H9 (cell line): ENCODE results near the gene SH3BGRL3. TPM values are rescaled to one million over a fixed set of nuclear protein-coding genes. Genes with fewer than 3 reads are reported as not detected.

ENCODE experiments used
- DNase-seq: peaks from one replicate; pipeline ENCODE4 v3.0.0-alpha.2; 2017
- H2AFZ ChIP-seq: one replicate; pipeline ENCODE4 v1.6.1; 2013; ENCODE audit warnings: mild to moderate bottlenecking, low read length, control low read depth, moderate library complexity
- H2AK5ac ChIP-seq: 2 replicates; pipeline ENCODE4 v1.6.1; 2013; ENCODE audit warnings: low read length, control low read depth, mixed read lengths; ENCODE audit not compliant: insufficient read length
- H2BK120ac ChIP-seq: one replicate; pipeline ENCODE4 v1.6.1; 2013; ENCODE audit warnings: low read depth, mild to moderate bottlenecking, low read length, control low read depth, inconsistent platforms; ENCODE audit not compliant: poor library complexity, severe bottlenecking
- H2BK12ac ChIP-seq: 2 replicates; pipeline ENCODE4 v1.6.1; 2013; ENCODE audit warnings: low read length, control low read depth, mixed read lengths, low read depth; ENCODE audit not compliant: insufficient read length
- H2BK15ac ChIP-seq: 2 replicates; pipeline ENCODE4 v1.6.1; 2013; ENCODE audit warnings: low read depth, low read length, control low read depth
- H2BK20ac ChIP-seq: one replicate; pipeline ENCODE4 v1.6.1; 2013; ENCODE audit warnings: low read depth, mild to moderate bottlenecking, low read length, control low read depth, inconsistent platforms; ENCODE audit not compliant: poor library complexity, severe bottlenecking
- H2BK5ac ChIP-seq: 2 replicates; pipeline ENCODE4 v1.6.1; 2013; ENCODE audit warnings: low read length, control low read depth, mixed read lengths; ENCODE audit not compliant: insufficient read length
- H3K14ac ChIP-seq: 2 replicates; pipeline ENCODE4 v1.6.1; 2013; ENCODE audit warnings: low read length, control low read depth; ENCODE audit not compliant: insufficient read depth
- H3K18ac ChIP-seq: 2 replicates; pipeline ENCODE4 v1.6.1; 2013; ENCODE audit warnings: low read depth, mild to moderate bottlenecking, mixed read lengths, low read length, control low read depth; ENCODE audit not compliant: insufficient read length
- H3K23ac ChIP-seq: 2 replicates; pipeline ENCODE4 v1.6.1; 2013; ENCODE audit warnings: low read length, control low read depth, mixed read lengths, low read depth; ENCODE audit not compliant: insufficient read length
- H3K23me2 ChIP-seq: 2 replicates; pipeline ENCODE4 v1.6.1; 2013; ENCODE audit warnings: low read depth, mild to moderate bottlenecking, mixed read lengths, low read length, control low read depth; ENCODE audit not compliant: insufficient read length, poor library complexity, severe bottlenecking
- H3K27ac ChIP-seq: 2 replicates; pipeline ENCODE4 v1.5.1; 2013; ENCODE audit warnings: low read length, control low read depth, mixed read lengths, low read depth; ENCODE audit not compliant: insufficient read length
- H3K27me3 ChIP-seq: 2 replicates; pipeline ENCODE4 v1.6.1; 2013; ENCODE audit warnings: low read length, control low read depth, inconsistent platforms; ENCODE audit not compliant: insufficient read depth
- H3K4ac ChIP-seq: 2 replicates; pipeline ENCODE4 v1.6.1; 2013; ENCODE audit warnings: low read depth, mild to moderate bottlenecking, control low read depth, inconsistent platforms, low read length, moderate library complexity
- H3K4me1 ChIP-seq: 2 replicates; pipeline ENCODE4 v1.6.1; 2013; ENCODE audit warnings: low read length, control low read depth, inconsistent platforms; ENCODE audit not compliant: insufficient read depth
- H3K4me2 ChIP-seq: 2 replicates; pipeline ENCODE4 v1.6.1; 2013; ENCODE audit warnings: low read length, control low read depth, mixed read lengths; ENCODE audit not compliant: insufficient read length, insufficient read depth
- H3K56ac ChIP-seq: 2 replicates; pipeline ENCODE4 v1.6.1; 2013; ENCODE audit warnings: low read depth, mild to moderate bottlenecking, mixed read lengths, low read length, control low read depth; ENCODE audit not compliant: insufficient read length
- H3K79me1 ChIP-seq: 2 replicates; pipeline ENCODE4 v1.6.1; 2013; ENCODE audit warnings: low read depth, mild to moderate bottlenecking, moderate library complexity, low read length, control low read depth, inconsistent platforms; ENCODE audit not compliant: insufficient read depth, poor library complexity, severe bottlenecking
- H3K79me2 ChIP-seq: 2 replicates; pipeline ENCODE4 v1.6.1; 2013; ENCODE audit warnings: low read length, control low read depth, inconsistent platforms; ENCODE audit not compliant: insufficient read depth
- H3K9ac ChIP-seq: 2 replicates; pipeline ENCODE4 v1.6.1; 2013; ENCODE audit warnings: low read length, control low read depth, mixed read lengths; ENCODE audit not compliant: insufficient read length; ENCODE audit errors: extremely low read depth
- H3K9me3 ChIP-seq: one replicate; pipeline ENCODE4 v1.6.1; 2013; ENCODE audit warnings: low read depth, low read length, inconsistent platforms; ENCODE audit not compliant: control insufficient read depth
- H3T11ph ChIP-seq: one replicate; pipeline ENCODE4 v1.6.1; 2013; ENCODE audit warnings: mild to moderate bottlenecking, low read length, control low read depth, inconsistent platforms
- H4K20me1 ChIP-seq: one replicate; pipeline ENCODE4 v1.6.1; 2013; ENCODE audit not compliant: control insufficient read depth, insufficient read length, insufficient read depth
- H4K5ac ChIP-seq: 2 replicates; pipeline ENCODE4 v1.6.1; 2013; ENCODE audit warnings: low read depth, mild to moderate bottlenecking, mixed read lengths, low read length, control low read depth; ENCODE audit not compliant: insufficient read length
- H4K8ac ChIP-seq: replicated peaks from 2 replicates; pipeline ENCODE4 v1.6.1; 2013; ENCODE audit warnings: low read length, control low read depth, mixed read lengths, low read depth; ENCODE audit not compliant: insufficient read length
- H4K91ac ChIP-seq: 2 replicates; pipeline ENCODE4 v1.6.1; 2013; ENCODE audit warnings: low read depth, mild to moderate bottlenecking, moderate library complexity, mixed read lengths, low read length, control low read depth; ENCODE audit not compliant: insufficient read length
- H3K27ac Mint-ChIP-seq, 3 experiments: 2 replicates in 2 of 3; 3 replicates in 1 of 3; pipeline ENCODE4 v1.8.0; 2020 to 2021; ENCODE audit warnings: mixed read lengths in 3 of 3, mild to moderate bottlenecking in 1 of 3, moderate library complexity in 1 of 3
- H3K27me3 Mint-ChIP-seq: 2 replicates; pipeline ENCODE4 v1.8.0; 2021; ENCODE audit warnings: low read depth, mild to moderate bottlenecking, moderate library complexity, mixed read lengths
- H3K36me3 Mint-ChIP-seq, 3 experiments: 2 replicates in 2 of 3; 3 replicates in 1 of 3; pipeline ENCODE4 v1.8.0; 2020 to 2021; ENCODE audit warnings: low read depth in 3 of 3, mixed read lengths in 3 of 3; ENCODE audit not compliant: insufficient read depth in 1 of 3
- H3K4me1 Mint-ChIP-seq, 2 experiments: 2 replicates each; pipeline ENCODE4 v1.8.0; 2020; ENCODE audit warnings: mixed read lengths in 2 of 2
- H3K4me3 Mint-ChIP-seq, 2 experiments: 2 replicates in 1 of 2; 3 replicates in 1 of 2; pipeline ENCODE4 v1.8.0; 2020 to 2021; ENCODE audit warnings: mild to moderate bottlenecking in 2 of 2, mixed read lengths in 2 of 2, moderate library complexity in 1 of 2
- H3K9me3 Mint-ChIP-seq, 2 experiments: 2 replicates in 1 of 2; 3 replicates in 1 of 2; pipeline ENCODE4 v1.8.0; 2020; ENCODE audit warnings: mild to moderate bottlenecking in 2 of 2, mixed read lengths in 2 of 2, moderate library complexity in 1 of 2
- WGBS: extraction: QIAGEN DNeasy Blood & Tissue Kit; methylation state at CpG from one replicate; pipeline ENCODE4 v1.1.7; 2013; ENCODE audit warnings: missing lambda C conversion rate, low lambda C conversion rate, mixed read lengths; ENCODE audit not compliant: insufficient read length; ENCODE audit errors: extremely low coverage; 5-methylcytosine and 5-hydroxymethylcytosine counted together
- total RNA-seq: library from RNA; stranded (reverse); gene quantifications from 2 replicates; pipeline ENCODE4 v1.2.1, GENCODE V29; 2021
- TF ChIP-seq, protein P1 (sequence below): fragments of 200-600 bp; sonication (generic); conservative IDR thresholded peaks from 3 replicates; pipeline ENCODE4 v1.8.0; 2021; ENCODE audit warnings: antibody characterized with exemption, mild to moderate bottlenecking

SH3BGRL3 gene
- total RNA-seq, 1 experiment from 2014 or later, result 86.3 TPM

DNA sequence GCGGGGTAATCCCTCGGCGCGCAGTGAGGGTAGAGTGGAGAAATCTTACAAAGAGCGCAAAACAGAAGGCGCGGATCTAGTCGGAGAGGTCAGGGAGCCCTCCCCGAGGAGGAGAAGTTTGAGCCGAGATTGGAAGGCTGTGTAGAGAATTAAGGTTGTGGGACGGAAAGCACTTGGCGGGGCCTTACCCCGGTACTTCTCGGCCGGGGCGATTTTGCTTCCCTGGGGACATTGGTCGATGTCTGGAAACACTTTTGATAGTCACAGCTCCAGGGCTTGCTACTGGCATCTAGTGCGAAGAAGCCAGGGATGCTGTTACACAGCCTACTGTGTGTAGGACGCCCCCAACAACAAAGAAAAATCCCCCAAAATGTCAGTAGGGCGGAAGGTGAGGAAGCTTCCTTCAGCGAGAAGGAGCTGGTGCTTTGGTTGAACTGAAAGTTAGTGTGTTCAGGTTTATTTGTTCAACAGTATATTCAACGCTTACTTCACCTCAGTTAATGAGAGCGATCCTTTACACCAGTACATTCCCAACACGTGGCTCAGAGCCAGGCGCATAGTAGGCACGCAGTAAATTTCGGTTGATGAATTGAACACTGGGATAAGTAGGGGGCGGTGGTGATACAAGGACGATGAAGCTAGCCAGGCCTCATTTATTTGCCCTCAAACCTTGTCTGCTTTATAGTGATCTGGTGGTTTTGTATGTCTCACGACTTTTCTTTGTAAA, 45.1 kb upstream of the SH3BGRL3 start:
- H3K9me3 Mint-ChIP-seq, result peaks cover 4 to 12% of the 10 kb centered on the region in 2 experiments
- H3K27me3 Mint-ChIP-seq, result peaks cover 5% of the 10 kb centered on the region
- H3K27ac ChIP-seq, result no peak overlapping the region
- WGBS, result no CpG with 5 or more reads among the region's 30 CpGs
- no peak overlapping the region for H3T11ph ChIP-seq
- no peak overlapping the region for H4K91ac ChIP-seq
- no peak overlapping the region for H3K56ac ChIP-seq
- DNase-seq, result no peak
- H2AFZ ChIP-seq, result no peak overlapping the region
- peak overlapping the region; percentile 96 to 98 for H3K4me3 Mint-ChIP-seq
- peaks cover 10% of the 10 kb centered on the region for H3K23me2 ChIP-seq
- no peaks in the 10 kb centered on the region for H3K9me3 ChIP-seq
- H2AK5ac ChIP-seq, result no peak overlapping the region
- H2BK12ac ChIP-seq, result no peak overlapping the region
- H4K8ac ChIP-seq, result no peak overlapping the region
- H3K18ac ChIP-seq, result no peak overlapping the region
- H3K4me1 ChIP-seq, result no peaks in the 10 kb centered on the region
- no peak overlapping the region for H2BK5ac ChIP-seq
- H3K79me2 ChIP-seq, result peaks cover 22% of the 10 kb centered on the region; the same call in 1 of the 2 replicates
- peak overlapping the region; percentile 38 to 97 (median 65) for H3K27ac Mint-ChIP-seq
- H2BK20ac ChIP-seq, result no peak overlapping the region
- H2BK120ac ChIP-seq, result no peak overlapping the region
- H3K23ac ChIP-seq, result no peak overlapping the region
- H3K4ac ChIP-seq, result no peak overlapping the region
- H3K27me3 ChIP-seq, result no peaks in the 10 kb centered on the region
- no peak overlapping the region for H4K5ac ChIP-seq
- H3K4me1 Mint-ChIP-seq, result peaks cover 23 to 24% of the 10 kb centered on the region in 2 experiments
- no peaks in the 10 kb centered on the region for H4K20me1 ChIP-seq
- peak overlapping the region; percentile 77 for H3K4me2 ChIP-seq
- no peak overlapping the region; the same call in 1 of the 2 replicates for H3K14ac ChIP-seq
- H3K9ac ChIP-seq, result peak overlapping the region; percentile 81
- peaks cover 8% of the 10 kb centered on the region for H3K79me1 ChIP-seq
- peaks cover 18 to 24% (median 23%) of the 10 kb centered on the region in 3 experiments for H3K36me3 Mint-ChIP-seq
- H2BK15ac ChIP-seq, result no peak overlapping the region
- TF ChIP-seq, protein P1, sequence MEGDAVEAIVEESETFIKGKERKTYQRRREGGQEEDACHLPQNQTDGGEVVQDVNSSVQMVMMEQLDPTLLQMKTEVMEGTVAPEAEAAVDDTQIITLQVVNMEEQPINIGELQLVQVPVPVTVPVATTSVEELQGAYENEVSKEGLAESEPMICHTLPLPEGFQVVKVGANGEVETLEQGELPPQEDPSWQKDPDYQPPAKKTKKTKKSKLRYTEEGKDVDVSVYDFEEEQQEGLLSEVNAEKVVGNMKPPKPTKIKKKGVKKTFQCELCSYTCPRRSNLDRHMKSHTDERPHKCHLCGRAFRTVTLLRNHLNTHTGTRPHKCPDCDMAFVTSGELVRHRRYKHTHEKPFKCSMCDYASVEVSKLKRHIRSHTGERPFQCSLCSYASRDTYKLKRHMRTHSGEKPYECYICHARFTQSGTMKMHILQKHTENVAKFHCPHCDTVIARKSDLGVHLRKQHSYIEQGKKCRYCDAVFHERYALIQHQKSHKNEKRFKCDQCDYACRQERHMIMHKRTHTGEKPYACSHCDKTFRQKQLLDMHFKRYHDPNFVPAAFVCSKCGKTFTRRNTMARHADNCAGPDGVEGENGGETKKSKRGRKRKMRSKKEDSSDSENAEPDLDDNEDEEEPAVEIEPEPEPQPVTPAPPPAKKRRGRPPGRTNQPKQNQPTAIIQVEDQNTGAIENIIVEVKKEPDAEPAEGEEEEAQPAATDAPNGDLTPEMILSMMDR, result peak; percentile 23; the same call in 1 of the 3 replicates
